Measurements from ENCODE around the gene MRPL32.
A peak's percentile ranks its signal among the peaks of the same experiment; 100 is the strongest.

The MRPL32 gene

GRCh38 chr7:42928754-42929153 lies 3.4 kb upstream of the MRPL32 start:
- no peak for DNase-seq (ENCODE audit: low read depth)

GRCh38 chr7:42929449-42929848 lies 2.7 kb upstream of the MRPL32 start:
- no peak for DNase-seq (ENCODE audit: low read depth)

GRCh38 chr7:42930889-42931288 lies 1.3 kb upstream of the MRPL32 start:
- DNase-seq (ENCODE audit: low read depth): no peak

GRCh38 chr7:42931447-42931833 lies 736 bp upstream of the MRPL32 start:
- no peak for DNase-seq (ENCODE audit: low read depth)

GRCh38 chr7:42932811-42933591 lies 825 bp downstream of the MRPL32 start:
- DNase-seq (ENCODE audit: low read depth): peak; percentile 64

- no peak for DNase-seq (ENCODE audit: low read depth)
Measured at GRCh38 chr7:42934291-42934690, 2.1 kb downstream of the MRPL32 start.

- DNase-seq (ENCODE audit: low read depth): no peak
Measured at GRCh38 chr7:42935861-42936260, 3.7 kb downstream of the MRPL32 start.

- no peak for DNase-seq (ENCODE audit: low read depth)
Measured at GRCh38 chr7:42939457-42940240, 7.5 kb downstream of the MRPL32 start.

- no peak for DNase-seq (ENCODE audit: low read depth)
Measured at GRCh38 chr7:42940985-42941847, 9.0 kb downstream of the MRPL32 start.

- no peak for DNase-seq (ENCODE audit: low read depth)
Measured at GRCh38 chr7:42945821-42946626, 13.8 kb downstream of the MRPL32 start.

- DNase-seq (ENCODE audit: low read depth): no peak
Measured at GRCh38 chr7:42946627-42946950, 14.4 kb downstream of the MRPL32 start.

GRCh38 chr7:42947521-42947920 lies 15.3 kb downstream of the MRPL32 start:
- no peak for DNase-seq (ENCODE audit: low read depth)

GRCh38 chr7:42950417-42950816 lies 18.2 kb downstream of the MRPL32 start:
- no peak for DNase-seq (ENCODE audit: low read depth)

- DNase-seq (ENCODE audit: low read depth): no peak
Measured at GRCh38 chr7:42952328-42952727, 20.2 kb downstream of the MRPL32 start.

- no peak for DNase-seq (ENCODE audit: low read depth)
Measured at GRCh38 chr7:42953994-42954393, 21.8 kb downstream of the MRPL32 start.

- no peak for DNase-seq (ENCODE audit: low read depth)
Measured at GRCh38 chr7:42956062-42956461, 23.9 kb downstream of the MRPL32 start.

GRCh38 chr7:42959549-42959948 lies 27.4 kb downstream of the MRPL32 start:
- no peak for DNase-seq (ENCODE audit: low read depth)

GRCh38 chr7:42960762-42961161 lies 28.6 kb downstream of the MRPL32 start:
- no peak for DNase-seq (ENCODE audit: low read depth)

- no peak for DNase-seq (ENCODE audit: low read depth)
Measured at GRCh38 chr7:42961170-42961569, 29.0 kb downstream of the MRPL32 start.

- DNase-seq (ENCODE audit: low read depth): no peak
Measured at GRCh38 chr7:42964293-42964692, 32.1 kb downstream of the MRPL32 start.

- no peak for DNase-seq (ENCODE audit: low read depth)
Measured at GRCh38 chr7:42964849-42965805, 33.0 kb downstream of the MRPL32 start.

Data from stromal cell of bone marrow (primary cell).